A673 (cell line): ENCODE data around the gene CMIP. TPM values are rescaled to one million over a fixed set of nuclear protein-coding genes. Genes with fewer than 3 reads are reported as not detected.

ENCODE experiments used
- BruUV-seq: library from RNA; stranded (reverse); fragments of 400-500 nt; replicated peaks from 2 replicates; lab custom pipeline; 2021; lab: Mats Ljungman, UMichigan
- CTCF ChIA-PET: fragments of 300-600 bp; sonication (Branson Sonifier 250); formaldehyde crosslinking; loops from one replicate; lab custom pipeline; 2022; ENCODE audit warnings: antibody characterized with exemption; lab: Charles Lee
- POLR2A ChIA-PET: fragments of 300-600 bp; sonication (Branson Sonifier 250); formaldehyde crosslinking; loops from one replicate; lab custom pipeline; 2022; ENCODE audit warnings: antibody characterized with exemption; ENCODE audit not compliant: low non-redundant PET; lab: Charles Lee
- DNase-seq: peaks from one replicate; pipeline ENCODE4 v3.0.0-alpha.2; 2015; ENCODE audit warnings: low spot score
- H3K27ac ChIP-seq: fragments of 200-600 bp; sonication (generic); 2 replicates; pipeline ENCODE4 v1.5.1; 2016; ENCODE audit warnings: mixed run types, low read depth, mild to moderate bottlenecking, mixed read lengths, antibody characterized with exemption, low read length; ENCODE audit not compliant: poor library complexity, severe bottlenecking
- H3K27me3 ChIP-seq: fragments of 200-600 bp; sonication (generic); replicated peaks from 2 replicates; pipeline ENCODE4 v1.6.1; 2017; ENCODE audit warnings: mixed run types, low read depth, mild to moderate bottlenecking, mixed read lengths, antibody characterized with exemption, low read length; ENCODE audit not compliant: insufficient read depth, poor library complexity
- H3K36me3 ChIP-seq: fragments of 200-600 bp; sonication (generic); 2 replicates; pipeline ENCODE4 v1.6.1; 2016; ENCODE audit warnings: mixed run types, mild to moderate bottlenecking, mixed read lengths, antibody characterized with exemption, low read length; ENCODE audit not compliant: insufficient read depth, poor library complexity, severe bottlenecking
- H3K4me1 ChIP-seq: fragments of 200-600 bp; sonication (generic); 2 replicates; pipeline ENCODE4 v1.6.1; 2017; ENCODE audit warnings: mixed run types, mild to moderate bottlenecking, mixed read lengths, antibody characterized with exemption, low read length; ENCODE audit not compliant: insufficient read depth, poor library complexity, severe bottlenecking
- H3K4me3 ChIP-seq: fragments of 200-600 bp; sonication (generic); 2 replicates; pipeline ENCODE4 v1.5.1; 2016; ENCODE audit warnings: low read depth, mixed run types, mild to moderate bottlenecking, mixed read lengths, low read length; ENCODE audit not compliant: poor library complexity, severe bottlenecking
- H3K9me3 ChIP-seq: fragments of 200-600 bp; sonication (generic); 2 replicates; pipeline ENCODE4 v1.6.1; 2016; ENCODE audit warnings: mixed run types, low read depth, mild to moderate bottlenecking, mixed read lengths, antibody characterized with exemption, low read length; ENCODE audit not compliant: poor library complexity, severe bottlenecking
- EZH2 ChIP-seq: fragments of 200-600 bp; sonication (generic); IDR thresholded peaks from 2 replicates; pipeline ENCODE4 v1.6.1; 2017; ENCODE audit warnings: borderline replicate concordance, low read depth, mild to moderate bottlenecking, mixed read lengths, antibody characterized with exemption, low read length; ENCODE audit not compliant: poor library complexity, severe bottlenecking
- intact Hi-C: fragments of 100-400 bp; cut with micrococcal nuclease; formaldehyde crosslinking; loops from one replicate; pipeline ENCODE4 v1.10.0; 2022; ENCODE audit not compliant: unreplicated experiment
- total RNA-seq: library from RNA; stranded (reverse); gene quantifications from 2 replicates; pipeline ENCODE4 v1.2.3, GENCODE V29; 2021
- TF ChIP-seq, protein P1 (sequence below): fragments of 300-800, 200-600 bp; sonication (generic); conservative IDR thresholded peaks from 2 replicates; pipeline ENCODE4 v1.5.1; 2017; ENCODE audit warnings: low read depth, mild to moderate bottlenecking, antibody characterized with exemption, low read length, moderate library complexity, mixed read lengths

CMIP gene
- total RNA-seq, 1 experiment from 2014 or later: 25.5 TPM

DNA sequence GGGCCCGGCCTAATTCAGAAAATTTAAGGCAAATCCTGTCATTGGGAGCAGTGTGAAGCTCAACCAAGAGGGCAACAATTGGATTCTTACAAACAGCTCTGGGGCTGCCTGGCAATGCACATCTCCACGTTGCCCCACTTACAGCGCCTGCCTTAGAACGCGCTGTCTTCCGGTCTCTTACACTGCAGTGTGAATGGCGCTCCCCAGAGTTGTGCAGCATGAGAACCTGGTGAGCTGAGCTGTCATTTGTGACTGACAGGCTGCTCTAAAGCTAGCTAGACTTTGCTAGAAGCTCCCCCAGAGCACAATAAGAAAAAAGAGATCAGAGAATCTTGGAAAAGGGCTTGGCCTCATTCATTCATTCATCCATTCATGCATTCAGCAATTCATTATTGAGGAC is 270.0 kb downstream of the CMIP start:
- ChIA-PET CTCF (interaction anchor here (0.9 kb wide), 1 partner anchor 118 kb away, joined by 5 read pairs; no protein-coding TSS in a partner anchor), POLR2A (no interaction called here)
- Histone ChIP-seq H3K27me3 (no peaks in the 10 kb centered on the region), H3K4me1 (peaks cover 3% of the 10 kb centered on the region), H3K4me3 (no peak overlapping the region), H3K27ac (no peak overlapping the region), H3K36me3 (no peaks in the 10 kb centered on the region), H3K9me3 (no peaks in the 10 kb centered on the region)
- intact Hi-C loops: no loop called here
- no TSS peak for BruUV-seq
- DNase-seq: no peak
- TF ChIP-seq, protein P1, sequence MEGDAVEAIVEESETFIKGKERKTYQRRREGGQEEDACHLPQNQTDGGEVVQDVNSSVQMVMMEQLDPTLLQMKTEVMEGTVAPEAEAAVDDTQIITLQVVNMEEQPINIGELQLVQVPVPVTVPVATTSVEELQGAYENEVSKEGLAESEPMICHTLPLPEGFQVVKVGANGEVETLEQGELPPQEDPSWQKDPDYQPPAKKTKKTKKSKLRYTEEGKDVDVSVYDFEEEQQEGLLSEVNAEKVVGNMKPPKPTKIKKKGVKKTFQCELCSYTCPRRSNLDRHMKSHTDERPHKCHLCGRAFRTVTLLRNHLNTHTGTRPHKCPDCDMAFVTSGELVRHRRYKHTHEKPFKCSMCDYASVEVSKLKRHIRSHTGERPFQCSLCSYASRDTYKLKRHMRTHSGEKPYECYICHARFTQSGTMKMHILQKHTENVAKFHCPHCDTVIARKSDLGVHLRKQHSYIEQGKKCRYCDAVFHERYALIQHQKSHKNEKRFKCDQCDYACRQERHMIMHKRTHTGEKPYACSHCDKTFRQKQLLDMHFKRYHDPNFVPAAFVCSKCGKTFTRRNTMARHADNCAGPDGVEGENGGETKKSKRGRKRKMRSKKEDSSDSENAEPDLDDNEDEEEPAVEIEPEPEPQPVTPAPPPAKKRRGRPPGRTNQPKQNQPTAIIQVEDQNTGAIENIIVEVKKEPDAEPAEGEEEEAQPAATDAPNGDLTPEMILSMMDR: no peak
- TF ChIP-seq EZH2: no peak

DNA sequence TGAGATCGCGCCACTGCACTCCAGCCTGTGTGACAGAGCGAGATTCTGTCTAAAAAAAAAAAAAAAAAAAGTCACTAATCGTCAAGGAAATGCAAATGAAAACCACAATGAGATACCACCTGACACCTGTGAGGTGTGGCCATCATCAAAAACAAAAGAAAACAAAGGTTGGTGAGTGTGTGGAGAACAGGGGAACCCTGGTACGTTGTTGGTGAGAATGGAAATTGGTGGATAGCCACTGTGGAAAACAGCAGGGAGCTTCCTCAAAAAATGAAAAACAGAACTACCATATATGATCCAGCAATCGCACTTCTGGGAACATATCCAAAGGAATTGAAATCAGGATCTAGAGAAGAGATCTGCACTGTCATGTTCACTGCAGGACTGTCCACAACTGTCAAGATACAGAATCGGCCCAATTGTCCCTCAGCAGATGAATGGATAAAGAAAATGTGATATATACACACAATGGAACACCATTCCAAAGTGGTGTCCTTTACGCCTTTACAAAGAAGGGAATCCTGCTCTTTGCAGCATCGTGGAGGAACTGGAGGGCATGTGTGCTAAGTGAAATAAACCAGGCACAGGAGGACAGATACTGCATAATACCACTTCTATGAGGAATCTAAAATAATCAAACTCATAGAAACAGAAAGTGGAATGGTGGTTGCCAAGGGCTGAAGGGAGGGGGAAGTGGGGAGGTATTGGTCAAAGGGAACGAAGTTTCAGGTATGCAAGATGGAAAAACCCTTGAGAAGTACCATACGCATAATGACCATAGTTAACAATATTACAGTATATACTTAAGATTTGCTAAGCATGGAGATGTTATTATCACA is 271.0 kb downstream of the CMIP start:
- Histone ChIP-seq H3K36me3 (no peaks in the 10 kb centered on the region), H3K27me3 (no peaks in the 10 kb centered on the region), H3K4me3 (no peak overlapping the region), H3K27ac (no peak overlapping the region), H3K9me3 (no peaks in the 10 kb centered on the region), H3K4me1 (peaks cover 3% of the 10 kb centered on the region)
- no TSS peak for BruUV-seq
- ChIA-PET POLR2A (no interaction called here), CTCF (interaction anchor here (0.9 kb wide), 1 partner anchor 117 kb away, joined by 5 read pairs; no protein-coding TSS in a partner anchor)
- no peak for DNase-seq
- intact Hi-C loops: no loop called here
- TF ChIP-seq EZH2: no peak
- TF ChIP-seq, protein P1: no peak

DNA sequence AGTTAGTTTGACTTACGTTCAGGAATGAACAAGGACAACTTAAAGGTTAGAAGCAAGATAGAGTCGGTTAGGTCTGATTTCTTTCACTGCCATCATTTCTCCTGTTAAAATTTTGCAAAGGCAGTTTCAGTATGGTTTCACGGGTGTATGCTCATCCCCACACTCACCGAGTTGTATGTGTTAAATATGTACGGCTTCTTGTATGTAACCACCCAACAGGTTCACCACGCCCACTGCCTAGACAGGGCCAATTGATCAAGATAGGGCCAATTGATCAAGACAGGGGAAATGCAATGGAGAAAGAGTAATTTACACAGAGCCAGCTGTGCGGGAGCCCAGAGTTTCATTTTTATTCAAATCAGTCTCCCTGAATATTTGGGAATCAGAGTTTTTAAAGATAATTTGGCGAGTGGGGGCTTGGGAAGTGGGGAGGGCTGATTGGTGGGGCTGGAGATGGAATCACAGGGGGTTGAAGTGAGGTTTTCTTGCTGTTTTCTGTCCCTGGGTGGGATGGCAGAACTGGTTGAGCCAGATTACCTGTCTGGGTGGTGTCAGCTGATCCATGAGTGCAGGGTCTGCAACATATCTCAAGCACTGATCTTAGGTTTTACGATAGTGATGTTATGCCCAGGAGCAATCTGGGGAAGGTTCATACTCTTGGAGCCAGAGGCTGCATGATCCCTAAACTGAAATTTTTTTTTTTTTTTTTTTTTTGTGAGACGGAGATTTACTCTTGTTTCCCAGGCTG is 272.0 kb downstream of the CMIP start:
- TF ChIP-seq EZH2: no peak
- TF ChIP-seq, protein P1: no peak
- ChIA-PET CTCF (no interaction called here), POLR2A (no interaction called here)
- Histone ChIP-seq H3K4me3 (no peak overlapping the region), H3K27ac (no peak overlapping the region), H3K27me3 (no peaks in the 10 kb centered on the region), H3K9me3 (no peaks in the 10 kb centered on the region), H3K4me1 (peaks cover 3% of the 10 kb centered on the region), H3K36me3 (no peaks in the 10 kb centered on the region)
- intact Hi-C loops: no loop called here
- DNase-seq: no peak
- BruUV-seq: no TSS peak
